GM13977 (cell line): Measurements from ENCODE around the gene LGALS12.
"Not testable (repeated sequence)": the region's sequence is repeated elsewhere in the genome, so short reads cannot be mapped to it uniquely, and the experiment has no call there.

Experiments
- DNase-seq: peaks from one replicate; pipeline ENCODE4 v3.0.0; 2012; ENCODE audit warnings: low spot score
- CTCF ChIP-seq: IDR thresholded peaks from 2 replicates; pipeline ENCODE4 v1.5.1; 2012; ENCODE audit warnings: mild to moderate bottlenecking, control low read depth; ENCODE audit not compliant: insufficient read depth; ENCODE audit errors: extremely low read depth, missing control alignments
- in situ Hi-C: fragments of 300-500 bp; cut with MboI; formaldehyde crosslinking; loops from one replicate; pipeline ENCODE4 v1.12.0; 2022; ENCODE audit warnings: low sequenced_read_pairs, low pct_unique_long_range_greater_than_20kb, mixed read lengths, inconsistent platforms; ENCODE audit not compliant: unreplicated experiment

The LGALS12 gene

GRCh38 chr11:63536669-63537292, 30.9 kb downstream of the LGALS12 start, which contains the start of gene PLAAT4:
Gene PLAAT4, plus strand, starts transcription at chr11:63536808. Its CDS starts 61 bp downstream, at chr11:63536869.
- in situ Hi-C loops, result no loop called here
- TF ChIP-seq CTCF, result no peak
- DNase-seq, result peak; percentile 63

GRCh38 chr11:63537293-63538101, 31.6 kb downstream of the LGALS12 start:
- no peak for DNase-seq
- in situ Hi-C loops, result no loop called here
- TF ChIP-seq CTCF, result no peak

GRCh38 chr11:63542506-63542905, 36.6 kb downstream of the LGALS12 start:
- DNase-seq, in situ Hi-C loops: not testable (repeated sequence)

GRCh38 chr11:63543711-63544110, 37.8 kb downstream of the LGALS12 start:
- in situ Hi-C loops, result no loop called here

GRCh38 chr11:63547061-63547460, 41.2 kb downstream of the LGALS12 start:
- DNase-seq, result no peak
- no peak for TF ChIP-seq CTCF
- in situ Hi-C loops, result no loop called here

More at GRCh38 chr11:63543711-63544110, 37.8 kb downstream of the LGALS12 start:
- DNase-seq, result no peak
- TF ChIP-seq CTCF, result no peak

- no peak for DNase-seq
- in situ Hi-C loops, result no loop called here
- no peak for TF ChIP-seq CTCF
Measured at GRCh38 chr11:63548178-63548577, 42.3 kb downstream of the LGALS12 start.

- DNase-seq, result no peak
- in situ Hi-C loops, result no loop called here
- no peak for TF ChIP-seq CTCF
Measured at GRCh38 chr11:63549411-63549810, 43.5 kb downstream of the LGALS12 start.

- DNase-seq, in situ Hi-C loops: not testable (repeated sequence)
Measured at GRCh38 chr11:63550156-63550700, 44.3 kb downstream of the LGALS12 start.
